HG03039 (cell line): ENCODE results near the gene DCDC2.
"Not testable (repeated sequence)": the region's sequence is repeated elsewhere in the genome, so short reads cannot be mapped to it uniquely, and the experiment has no call there.

ENCODE experiments used
- ATAC-seq: cut with Tn5 transposase; IDR thresholded peaks from one replicate; pipeline ENCODE4 v1.9.1; 2021; ENCODE audit warnings: mild to moderate bottlenecking, moderate library complexity; ENCODE audit not compliant: unreplicated experiment

Gene DCDC2

GRCh38 chr6:24273096-24273870 is 84.6 kb downstream of the DCDC2 start:
- no peak for ATAC-seq

GRCh38 chr6:24272553-24272952 is 85.3 kb downstream of the DCDC2 start:
- ATAC-seq, result no peak

- no peak for ATAC-seq
Observed at GRCh38 chr6:24272148-24272547, 85.7 kb downstream of the DCDC2 start.

- no peak for ATAC-seq
Observed at GRCh38 chr6:24270011-24270410, 87.8 kb downstream of the DCDC2 start.

GRCh38 chr6:24258214-24258613 is 99.6 kb downstream of the DCDC2 start:
- not testable (repeated sequence) for ATAC-seq

- ATAC-seq, result no peak
Observed at GRCh38 chr6:24257282-24257681, 100.6 kb downstream of the DCDC2 start.

GRCh38 chr6:24255676-24256075 is 102.2 kb downstream of the DCDC2 start:
- ATAC-seq, result peak; percentile 97

GRCh38 chr6:24253360-24253759 is 104.5 kb downstream of the DCDC2 start:
- no peak for ATAC-seq

- ATAC-seq, result no peak
Observed at GRCh38 chr6:24252280-24252679, 105.6 kb downstream of the DCDC2 start.

- no peak for ATAC-seq
Observed at GRCh38 chr6:24251339-24251738, 106.5 kb downstream of the DCDC2 start.

GRCh38 chr6:24249926-24250325 is 107.9 kb downstream of the DCDC2 start:
- no peak for ATAC-seq

- no peak for ATAC-seq
Observed at GRCh38 chr6:24245275-24245674, 112.6 kb downstream of the DCDC2 start.

GRCh38 chr6:24242924-24243323 is 114.9 kb downstream of the DCDC2 start:
- no peak for ATAC-seq

- ATAC-seq, result not testable (repeated sequence)
Observed at GRCh38 chr6:24241779-24242178, 116.1 kb downstream of the DCDC2 start.

GRCh38 chr6:24240943-24241342 is 116.9 kb downstream of the DCDC2 start:
- no peak for ATAC-seq

- no peak for ATAC-seq
Observed at GRCh38 chr6:24240380-24240928, 117.4 kb downstream of the DCDC2 start.

GRCh38 chr6:24238700-24239099 is 119.2 kb downstream of the DCDC2 start:
- ATAC-seq, result no peak

GRCh38 chr6:24236779-24237178 is 121.1 kb downstream of the DCDC2 start:
- not testable (repeated sequence) for ATAC-seq

- no peak for ATAC-seq
Observed at GRCh38 chr6:24233813-24234442, 123.9 kb downstream of the DCDC2 start.

GRCh38 chr6:24231438-24231977 is 126.4 kb downstream of the DCDC2 start:
- no peak for ATAC-seq

GRCh38 chr6:24229696-24230405 is 128.0 kb downstream of the DCDC2 start:
- ATAC-seq, result no peak
